Stimulated activated naive B cell treated with anti-CD40 and anti-IgM and Interleukin-4, amounts not matched to agents 10 μg/mL and 1 μg/mL and 100 μg/mL, for 72 hours (primary cell): Measurements from ENCODE around the gene TEX36.
"Not testable (repeated sequence)": the region's sequence is repeated elsewhere in the genome, so short reads cannot be mapped to it uniquely, and the experiment has no call there.

Experiments
- ATAC-seq, 2 donors: fragments of 150-1000 bp; cut with Tn5 transposase; replicated peaks; 2 replicates each; pipeline ENCODE4 v1.10.0; 2021; ENCODE audit warnings: moderate library complexity in 1 of 2
- DNase-seq: peaks from one replicate; pipeline ENCODE4 v3.0.0; 2021
- H3K27ac Mint-ChIP-seq: one replicate; pipeline ENCODE4 v1.8.0; 2022; ENCODE audit warnings: mild to moderate bottlenecking, mixed read lengths
- H3K27me3 Mint-ChIP-seq, 2 donors: one replicate each; pipeline ENCODE4 v1.8.0; 2022; ENCODE audit warnings: mixed read lengths in 2 of 2
- H3K36me3 Mint-ChIP-seq, 2 donors: one replicate each; pipeline ENCODE4 v1.8.0; 2022; ENCODE audit warnings: mixed read lengths in 2 of 2, mild to moderate bottlenecking in 1 of 2
- H3K4me1 Mint-ChIP-seq, 2 donors: one replicate each; pipeline ENCODE4 v1.8.0; 2022; ENCODE audit warnings: mixed read lengths in 2 of 2, mild to moderate bottlenecking in 1 of 2
- H3K4me3 Mint-ChIP-seq, 2 donors: one replicate each; pipeline ENCODE4 v1.8.0; 2022; ENCODE audit warnings: mild to moderate bottlenecking in 2 of 2, mixed read lengths in 2 of 2, moderate library complexity in 1 of 2
- H3K9me3 Mint-ChIP-seq, 2 donors: one replicate each; pipeline ENCODE4 v1.8.0; 2022; ENCODE audit warnings: mixed read lengths in 2 of 2, mild to moderate bottlenecking in 1 of 2

Gene TEX36

GRCh38 chr10:125700355-125700911, 17.5 kb upstream of the TEX36 start:
- DNase-seq (no peak), ATAC-seq (no peak)
- Mint-ChIP-seq H3K4me3 (no peak overlapping the region), H3K27ac (no peak overlapping the region), H3K9me3 (peaks cover 5 to 7% of the 10 kb centered on the region in 2 donors), H3K36me3 (peaks cover 0 to 5% of the 10 kb centered on the region in 2 donors), H3K27me3 (peaks cover 8 to 11% of the 10 kb centered on the region in 2 donors), H3K4me1 (no peaks in the 10 kb centered on the region)

- peaks cover 0 to 5% of the 10 kb centered on the region in 2 donors for H3K36me3 Mint-ChIP-seq
- DNase-seq (no peak), ATAC-seq (no peak)
- H3K27me3 Mint-ChIP-seq: peaks cover 8 to 11% of the 10 kb centered on the region in 2 donors
- H3K4me3 Mint-ChIP-seq: no peak overlapping the region
- H3K9me3 Mint-ChIP-seq: peaks cover 5 to 7% of the 10 kb centered on the region in 2 donors
- no peaks in the 10 kb centered on the region for H3K4me1 Mint-ChIP-seq
- H3K27ac Mint-ChIP-seq: no peak overlapping the region
Observed at GRCh38 chr10:125699562-125700143, 16.7 kb upstream of the TEX36 start.

GRCh38 chr10:125698481-125698998, 15.6 kb upstream of the TEX36 start:
- no peak for ATAC-seq
- Mint-ChIP-seq H3K4me3 (no peak overlapping the region), H3K36me3 (peaks cover 0 to 5% of the 10 kb centered on the region in 2 donors), H3K27me3 (peaks cover 8 to 11% of the 10 kb centered on the region in 2 donors), H3K9me3 (peaks cover 5 to 7% of the 10 kb centered on the region in 2 donors), H3K27ac (peak overlapping the region; percentile 25), H3K4me1 (no peaks in the 10 kb centered on the region)
- no peak for DNase-seq

- not testable (repeated sequence) for H3K27ac Mint-ChIP-seq, ATAC-seq, H3K36me3 Mint-ChIP-seq, H3K4me3 Mint-ChIP-seq, H3K4me1 Mint-ChIP-seq, H3K27me3 Mint-ChIP-seq, H3K9me3 Mint-ChIP-seq, DNase-seq
Observed at GRCh38 chr10:125696884-125697283, 13.9 kb upstream of the TEX36 start.

- Mint-ChIP-seq H3K36me3 (no peaks in the 10 kb centered on the region), H3K9me3 (no peaks in the 10 kb centered on the region), H3K4me1 (no peaks in the 10 kb centered on the region), H3K4me3 (no peak overlapping the region), H3K27me3 (peaks cover 0 to 10% of the 10 kb centered on the region in 2 donors), H3K27ac (no peak overlapping the region)
- DNase-seq (no peak), ATAC-seq (no peak)
Observed at GRCh38 chr10:125694883-125695282, 11.9 kb upstream of the TEX36 start.

- Mint-ChIP-seq H3K4me1 (no peaks in the 10 kb centered on the region), H3K4me3 (no peak overlapping the region), H3K27ac (no peak overlapping the region), H3K27me3 (peaks cover 9 to 15% of the 10 kb centered on the region in 2 donors), H3K9me3 (no peaks in the 10 kb centered on the region), H3K36me3 (no peaks in the 10 kb centered on the region)
- DNase-seq: no peak
- ATAC-seq: no peak
Observed at GRCh38 chr10:125693524-125693847, 10.5 kb upstream of the TEX36 start.

GRCh38 chr10:125692601-125693523, 9.9 kb upstream of the TEX36 start:
- DNase-seq (no peak), ATAC-seq (no peak)
- no peaks in the 10 kb centered on the region for H3K4me1 Mint-ChIP-seq

GRCh38 chr10:125692196-125692595, 9.2 kb upstream of the TEX36 start:
- peaks cover 9 to 15% of the 10 kb centered on the region in 2 donors for H3K27me3 Mint-ChIP-seq
- no peak overlapping the region for H3K4me3 Mint-ChIP-seq
- DNase-seq (no peak), ATAC-seq (no peak)
- H3K9me3 Mint-ChIP-seq: no peaks in the 10 kb centered on the region
- H3K4me1 Mint-ChIP-seq: no peaks in the 10 kb centered on the region
- no peaks in the 10 kb centered on the region for H3K36me3 Mint-ChIP-seq
- no peak overlapping the region for H3K27ac Mint-ChIP-seq

More at GRCh38 chr10:125692601-125693523, 9.9 kb upstream of the TEX36 start:
- Mint-ChIP-seq H3K27ac (no peak overlapping the region), H3K9me3 (no peaks in the 10 kb centered on the region), H3K27me3 (peaks cover 9 to 15% of the 10 kb centered on the region in 2 donors), H3K36me3 (no peaks in the 10 kb centered on the region), H3K4me3 (no peak overlapping the region)

GRCh38 chr10:125691160-125691981, 8.4 kb upstream of the TEX36 start:
- DNase-seq (no peak), ATAC-seq (peak; percentile 29 to 33)
- Mint-ChIP-seq H3K9me3 (no peaks in the 10 kb centered on the region), H3K27ac (no peak overlapping the region), H3K27me3 (peaks cover 9 to 15% of the 10 kb centered on the region in 2 donors), H3K4me1 (no peaks in the 10 kb centered on the region), H3K36me3 (no peaks in the 10 kb centered on the region), H3K4me3 (no peak overlapping the region)

GRCh38 chr10:125689955-125690569, 7.1 kb upstream of the TEX36 start:
- DNase-seq (no peak), ATAC-seq (no peak)
- H3K36me3 Mint-ChIP-seq: no peaks in the 10 kb centered on the region
- no peak overlapping the region for H3K4me3 Mint-ChIP-seq
- no peak overlapping the region for H3K27ac Mint-ChIP-seq
- no peaks in the 10 kb centered on the region for H3K4me1 Mint-ChIP-seq
- no peaks in the 10 kb centered on the region for H3K9me3 Mint-ChIP-seq
- H3K27me3 Mint-ChIP-seq: peaks cover 9 to 15% of the 10 kb centered on the region in 2 donors

GRCh38 chr10:125687507-125688185, 4.7 kb upstream of the TEX36 start:
- Mint-ChIP-seq H3K27me3 (peaks cover 25 to 27% of the 10 kb centered on the region in 2 donors), H3K27ac (no peak overlapping the region), H3K4me3 (no peak overlapping the region), H3K36me3 (peaks cover 0 to 3% of the 10 kb centered on the region in 2 donors), H3K4me1 (no peaks in the 10 kb centered on the region), H3K9me3 (no peaks in the 10 kb centered on the region)
- ATAC-seq (no peak), DNase-seq (no peak)

GRCh38 chr10:125684581-125684980, 1.6 kb upstream of the TEX36 start:
- Mint-ChIP-seq H3K27ac (no peak overlapping the region), H3K27me3 (peaks cover 30 to 41% of the 10 kb centered on the region in 2 donors), H3K4me3 (no peak overlapping the region), H3K9me3 (peaks cover 0 to under 1% of the 10 kb centered on the region in 2 donors), H3K36me3 (peaks cover 0 to 3% of the 10 kb centered on the region in 2 donors), H3K4me1 (no peaks in the 10 kb centered on the region)
- no peak for DNase-seq
- ATAC-seq: no peak

- Mint-ChIP-seq H3K4me3 (no peak overlapping the region), H3K9me3 (peaks cover 0 to 2% of the 10 kb centered on the region in 2 donors), H3K36me3 (peaks cover 0 to 3% of the 10 kb centered on the region in 2 donors), H3K27me3 (peaks cover 29 to 38% of the 10 kb centered on the region in 2 donors), H3K4me1 (no peaks in the 10 kb centered on the region), H3K27ac (no peak overlapping the region)
- DNase-seq (no peak), ATAC-seq (no peak)
Observed at GRCh38 chr10:125683821-125684220, 858 bp upstream of the TEX36 start.
